Effector CD8-positive, alpha-beta T cell (primary cell): ENCODE measurements around the gene STPG4.
"Not testable (repeated sequence)": the region's sequence is repeated elsewhere in the genome, so short reads cannot be mapped to it uniquely, and the experiment has no call there.

Experiments used
- DNase-seq: peaks from one replicate; lab custom pipeline; 2025; lab: John Stamatoyannopoulos, UW

STPG4 gene

GRCh38 chr2:47126783-47127182 lies 28.3 kb downstream of the STPG4 start:
- DNase-seq, result no peak

- DNase-seq, result not testable (repeated sequence)
These were observed 30.4 kb downstream of the STPG4 start for GRCh38 chr2:47124740-47125139.

GRCh38 chr2:47120424-47120823 lies 34.7 kb downstream of the STPG4 start:
- DNase-seq, result not testable (repeated sequence)

GRCh38 chr2:47119001-47119400 lies 36.1 kb downstream of the STPG4 start:
- DNase-seq, result no peak

GRCh38 chr2:47118581-47118980 lies 36.5 kb downstream of the STPG4 start:
- no peak for DNase-seq

- no peak for DNase-seq
These were observed 42.3 kb downstream of the STPG4 start for GRCh38 chr2:47112665-47113435.

GRCh38 chr2:47109680-47110079 lies 45.4 kb downstream of the STPG4 start:
- DNase-seq, result no peak

- no peak for DNase-seq
These were observed 46.1 kb downstream of the STPG4 start for GRCh38 chr2:47109007-47109375.

GRCh38 chr2:47108267-47109006 lies 46.7 kb downstream of the STPG4 start:
- DNase-seq, result not testable (repeated sequence)

GRCh38 chr2:47107201-47107600 lies 47.9 kb downstream of the STPG4 start:
- not testable (repeated sequence) for DNase-seq

GRCh38 chr2:47106231-47106630 lies 48.9 kb downstream of the STPG4 start:
- DNase-seq, result not testable (repeated sequence)

GRCh38 chr2:47099712-47100111 lies 55.4 kb downstream of the STPG4 start:
- DNase-seq, result not testable (repeated sequence)

- no peak for DNase-seq
These were observed 56.2 kb downstream of the STPG4 start for GRCh38 chr2:47098953-47099352.

- no peak for DNase-seq
These were observed 57.5 kb downstream of the STPG4 start for GRCh38 chr2:47097563-47097962.

- no peak for DNase-seq
These were observed 58.7 kb downstream of the STPG4 start for GRCh38 chr2:47096451-47096850.

- no peak for DNase-seq
These were observed 59.6 kb downstream of the STPG4 start for GRCh38 chr2:47095349-47096020.

GRCh38 chr2:47094511-47095142 lies 60.5 kb downstream of the STPG4 start:
- no peak for DNase-seq

- no peak for DNase-seq
These were observed 61.5 kb downstream of the STPG4 start for GRCh38 chr2:47093626-47094025.

- no peak for DNase-seq
These were observed 62.6 kb downstream of the STPG4 start for GRCh38 chr2:47092465-47092864.

GRCh38 chr2:47091118-47091517 lies 64.0 kb downstream of the STPG4 start:
- no peak for DNase-seq

- no peak for DNase-seq
These were observed 66.0 kb downstream of the STPG4 start for GRCh38 chr2:47089083-47089464.

- no peak for DNase-seq
These were observed 66.6 kb downstream of the STPG4 start for GRCh38 chr2:47088371-47089082.
